Kidney (tissue), 14 donors: ENCODE results near the gene SNED1. TPM values are rescaled to one million over a fixed set of nuclear protein-coding genes. Genes with fewer than 3 reads are reported as not detected.

Experiments
- DNase-seq, 5 donors: peaks; one replicate each; pipeline ENCODE4 v3.0.0-alpha.2; 2013 to 2020
- FAIRE-seq: peaks from 2 replicates; lab custom pipeline; 2012; peaks lifted over from hg19 to GRCh38; lab: Jason Lieb, UNC
- H3K27ac ChIP-seq, 2 donors: one replicate each; pipeline ENCODE4 v1.7.0; 2013; ENCODE audit warnings: low read depth in 2 of 2, low read length in 2 of 2, inconsistent platforms in 1 of 2
- H3K27me3 ChIP-seq: one replicate; pipeline ENCODE4 v1.7.1; 2013; ENCODE audit warnings: low read length, inconsistent platforms; ENCODE audit not compliant: control insufficient read depth, insufficient read depth
- H3K36me3 ChIP-seq, 3 donors: one replicate each; pipeline versions ENCODE4 v1.7.0 to v1.7.1; 2013; ENCODE audit warnings: low read length in 3 of 3, control low read depth in 1 of 3, inconsistent platforms in 1 of 3; ENCODE audit not compliant: insufficient read depth in 3 of 3, control insufficient read depth in 2 of 3
- H3K4me1 ChIP-seq, 3 donors: one replicate each; pipeline versions ENCODE4 v1.7.0 to v1.7.1; 2013; ENCODE audit warnings: low read length in 3 of 3, inconsistent platforms in 1 of 3, low read depth in 1 of 3; ENCODE audit not compliant: control insufficient read depth in 2 of 3, insufficient read depth in 2 of 3
- H3K4me3 ChIP-seq, 3 donors: one replicate each; pipeline versions ENCODE4 v1.7.0 to v1.8.1; 2013; ENCODE audit warnings: low read length in 3 of 3, control low read depth in 1 of 3, inconsistent platforms in 1 of 3
- H3K9ac ChIP-seq, 3 donors: one replicate each; pipeline versions ENCODE4 v1.7.0 to v1.7.1; 2013; ENCODE audit warnings: low read length in 3 of 3, control low read depth in 1 of 3, inconsistent platforms in 1 of 3
- H3K9me3 ChIP-seq, 3 donors: one replicate each; pipeline versions ENCODE4 v1.7.0 to v1.7.1; 2013; ENCODE audit warnings: low read length in 3 of 3, control low read depth in 1 of 3, inconsistent platforms in 1 of 3; ENCODE audit not compliant: control insufficient read depth in 2 of 3, insufficient read depth in 1 of 3
- intact Hi-C: fragments of 100-400 bp; cut with DNase I; formaldehyde crosslinking; loops from one replicate; pipeline ENCODE4 v1.11.1; 2022
- polyA plus RNA-seq: library from polyadenylated mRNA; stranded (reverse); fragments of 350-450 nt; fragmentation: Illumina TruSeq; extraction: RNeasy Lipid Tissue Mini Kit (QIAGEN cat#74804); gene quantifications from one replicate; pipeline ENCODE4 v1.2.3, GENCODE V29; 2014; ENCODE audit warnings: low read depth, low replicate concordance; ENCODE audit not compliant: insufficient read depth
- total RNA-seq: library from RNA; stranded (reverse); fragmentation: NEBNext Ultra II Directional; extraction: Animal tissue kit (Norgen Biotek cat#: 25700); gene quantifications from one replicate; pipeline ENCODE4 v1.2.1, GENCODE V29; 2021
- TF ChIP-seq, protein P1 (sequence below): IDR thresholded peaks from 3 replicates; pipeline ENCODE4 v1.5.1; 2012; ENCODE audit warnings: mild to moderate bottlenecking, moderate library complexity, borderline replicate concordance; ENCODE audit not compliant: insufficient read depth; ENCODE audit errors: extremely low read depth
- donor health status: control.
- donor health status: control.
- donor health status: control.
- donor health status: control.
- donor health status: control.
- donor health status: DM: yes; HTN: yes; CAD: no.
- donor health status: Normal renal cell carcinoma (clear cell type).

The SNED1 gene
- total and polyA plus RNA-seq, 2 donors from 2014 or later, result 3.0 to 42.1 TPM

- Histone ChIP-seq H3K36me3 (no peaks in the 10 kb centered on the region), H3K9me3 (no peaks in the 10 kb centered on the region), H3K27ac (peak overlapping the region in 1 of 2 donors; percentile 7), H3K27me3 (no peaks in the 10 kb centered on the region), H3K9ac (no peak overlapping the region), H3K4me1 (peaks cover 0 to 30% (median 8%) of the 10 kb centered on the region in 3 donors), H3K4me3 (no peak overlapping the region)
- FAIRE-seq, result no peak
- TF ChIP-seq, protein P1, sequence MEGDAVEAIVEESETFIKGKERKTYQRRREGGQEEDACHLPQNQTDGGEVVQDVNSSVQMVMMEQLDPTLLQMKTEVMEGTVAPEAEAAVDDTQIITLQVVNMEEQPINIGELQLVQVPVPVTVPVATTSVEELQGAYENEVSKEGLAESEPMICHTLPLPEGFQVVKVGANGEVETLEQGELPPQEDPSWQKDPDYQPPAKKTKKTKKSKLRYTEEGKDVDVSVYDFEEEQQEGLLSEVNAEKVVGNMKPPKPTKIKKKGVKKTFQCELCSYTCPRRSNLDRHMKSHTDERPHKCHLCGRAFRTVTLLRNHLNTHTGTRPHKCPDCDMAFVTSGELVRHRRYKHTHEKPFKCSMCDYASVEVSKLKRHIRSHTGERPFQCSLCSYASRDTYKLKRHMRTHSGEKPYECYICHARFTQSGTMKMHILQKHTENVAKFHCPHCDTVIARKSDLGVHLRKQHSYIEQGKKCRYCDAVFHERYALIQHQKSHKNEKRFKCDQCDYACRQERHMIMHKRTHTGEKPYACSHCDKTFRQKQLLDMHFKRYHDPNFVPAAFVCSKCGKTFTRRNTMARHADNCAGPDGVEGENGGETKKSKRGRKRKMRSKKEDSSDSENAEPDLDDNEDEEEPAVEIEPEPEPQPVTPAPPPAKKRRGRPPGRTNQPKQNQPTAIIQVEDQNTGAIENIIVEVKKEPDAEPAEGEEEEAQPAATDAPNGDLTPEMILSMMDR, result no peak
- DNase-seq, result peak in 2 of 5 donors; percentile 60 to 63
- intact Hi-C loops, result no loop called here
Observed at GRCh38 chr2:240996161-240996833, 2.1 kb upstream of the SNED1 start.

GRCh38 chr2:240996834-240997140, 1.6 kb upstream of the SNED1 start:
- FAIRE-seq, result no peak
- H3K4me1 ChIP-seq, result peaks cover 0 to 31% (median 8%) of the 10 kb centered on the region in 3 donors
- H3K27me3 ChIP-seq, result no peaks in the 10 kb centered on the region
- H3K9ac ChIP-seq, result no peak overlapping the region
- DNase-seq, result peak in 2 of 5 donors; percentile 48 to 61
- H3K27ac ChIP-seq, result no peak overlapping the region
- intact Hi-C loops, result no loop called here
- no peaks in the 10 kb centered on the region for H3K36me3 ChIP-seq
- TF ChIP-seq, protein P1, result no peak
- H3K4me3 ChIP-seq, result no peak overlapping the region
- H3K9me3 ChIP-seq, result no peaks in the 10 kb centered on the region

DNA sequence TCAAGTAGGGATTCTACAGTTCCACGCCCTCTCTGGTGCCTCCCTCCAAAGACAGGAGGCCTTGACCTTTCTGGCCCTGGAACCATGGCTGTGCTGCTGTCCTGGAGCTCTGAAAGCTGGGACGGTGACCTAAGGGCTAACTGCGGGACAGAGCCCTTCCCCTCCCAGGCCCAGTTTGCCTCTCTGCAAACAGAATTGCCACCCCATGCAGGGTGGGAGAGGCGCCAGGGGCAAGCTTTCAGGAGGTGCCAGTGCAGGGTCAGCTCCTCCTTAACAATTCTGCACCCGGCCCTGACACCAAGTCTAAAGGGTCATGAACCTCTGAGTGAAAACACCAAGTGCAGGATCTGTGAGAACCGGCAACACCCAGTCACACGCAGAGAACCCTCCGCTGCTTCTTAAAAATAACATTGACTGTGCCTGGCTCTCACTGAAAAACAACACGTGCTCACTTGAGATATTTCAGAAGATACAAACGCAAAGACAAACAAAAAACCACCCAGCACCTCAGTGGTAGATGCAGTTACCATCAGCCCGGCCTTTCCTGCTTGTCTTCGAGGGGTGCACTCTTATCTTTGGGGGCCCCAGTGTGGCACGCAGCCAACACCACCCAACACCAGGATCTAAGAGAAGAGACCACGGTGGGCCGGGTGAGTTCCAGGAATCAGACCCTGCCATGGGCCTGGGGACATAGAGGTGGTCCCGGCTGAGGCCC, 1.1 kb upstream of the SNED1 start:
- intact Hi-C loops, result no loop called here
- peaks cover 0 to 28% (median 8%) of the 10 kb centered on the region in 3 donors for H3K4me1 ChIP-seq

More for the DNA sequence above, 1.1 kb upstream of the SNED1 start:
- H3K9me3 ChIP-seq, result no peaks in the 10 kb centered on the region
- no peaks in the 10 kb centered on the region for H3K36me3 ChIP-seq
- TF ChIP-seq, protein P1, result no peak
- peak overlapping the region; percentile 40 to 71 for H3K27ac ChIP-seq
- no peaks in the 10 kb centered on the region for H3K27me3 ChIP-seq
- FAIRE-seq (no peak), DNase-seq (peak in 2 of 5 donors; percentile 46 to 80)
- peak overlapping the region in 1 of 3 donors; percentile 59 for H3K4me3 ChIP-seq
- H3K9ac ChIP-seq, result peak overlapping the region in 1 of 3 donors; percentile 46
